Measurements from ENCODE around the gene MAPK10. TPM values are rescaled to one million over a fixed set of nuclear protein-coding genes. Genes with fewer than 3 reads are reported as not detected.

Gene MAPK10
- total RNA-seq, 1 experiment from 2014 or later: 5.3 TPM

GRCh38 chr4:86114563-86114962 is 245.3 kb downstream of the MAPK10 start:
- Mint-ChIP-seq H3K4me1 (ENCODE audit: insufficient read depth, unreplicated experiment) (no peaks in the 10 kb centered on the region), H3K9me3 (ENCODE audit: unreplicated experiment) (peaks cover 23% of the 10 kb centered on the region), H3K4me3 (ENCODE audit: unreplicated experiment) (no peak overlapping the region), H3K36me3 (ENCODE audit: insufficient read depth, unreplicated experiment) (no peaks in the 10 kb centered on the region), H3K27ac (ENCODE audit: low read depth, unreplicated experiment) (no peak overlapping the region), H3K27me3 (ENCODE audit: insufficient read depth, unreplicated experiment) (no peaks in the 10 kb centered on the region)
- CTCF ChIA-PET: no interaction called here
- no TSS peak for BruUV-seq (replicated peaks)
- POLR2A ChIA-PET: no interaction called here
- TF ChIP-seq CTCF (IDR thresholded peaks at IDR 0.05; ENCODE audit: unreplicated experiment): no peak
- DNase-seq (ENCODE audit: unreplicated experiment): no peak
- intact Hi-C loops (cut with micrococcal nuclease): no loop called here

- no peak for DNase-seq (ENCODE audit: unreplicated experiment)
- Mint-ChIP-seq H3K4me1 (ENCODE audit: insufficient read depth, unreplicated experiment) (no peaks in the 10 kb centered on the region), H3K36me3 (ENCODE audit: insufficient read depth, unreplicated experiment) (no peaks in the 10 kb centered on the region), H3K27me3 (ENCODE audit: insufficient read depth, unreplicated experiment) (no peaks in the 10 kb centered on the region), H3K9me3 (ENCODE audit: unreplicated experiment) (peaks cover 21% of the 10 kb centered on the region), H3K4me3 (ENCODE audit: unreplicated experiment) (no peak overlapping the region), H3K27ac (ENCODE audit: low read depth, unreplicated experiment) (no peak overlapping the region)
- BruUV-seq (replicated peaks): no TSS peak
- ChIA-PET POLR2A (no interaction called here), CTCF (no interaction called here)
- TF ChIP-seq CTCF (IDR thresholded peaks at IDR 0.05; ENCODE audit: unreplicated experiment): no peak
- intact Hi-C loops (cut with micrococcal nuclease): no loop called here
These were observed 251.0 kb downstream of the MAPK10 start for GRCh38 chr4:86108834-86109233.

GRCh38 chr4:86108137-86108536 is 251.7 kb downstream of the MAPK10 start:
- ChIA-PET POLR2A (no interaction called here), CTCF (no interaction called here)
- Mint-ChIP-seq H3K9me3 (ENCODE audit: unreplicated experiment) (peaks cover 17% of the 10 kb centered on the region), H3K27me3 (ENCODE audit: insufficient read depth, unreplicated experiment) (no peaks in the 10 kb centered on the region), H3K4me3 (ENCODE audit: unreplicated experiment) (no peak overlapping the region), H3K27ac (ENCODE audit: low read depth, unreplicated experiment) (no peak overlapping the region), H3K4me1 (ENCODE audit: insufficient read depth, unreplicated experiment) (no peaks in the 10 kb centered on the region), H3K36me3 (ENCODE audit: insufficient read depth, unreplicated experiment) (no peaks in the 10 kb centered on the region)
- DNase-seq (ENCODE audit: unreplicated experiment): no peak
- TF ChIP-seq CTCF (IDR thresholded peaks at IDR 0.05; ENCODE audit: unreplicated experiment): no peak
- no TSS peak for BruUV-seq (replicated peaks)
- intact Hi-C loops (cut with micrococcal nuclease): no loop called here

GRCh38 chr4:86107112-86107511 is 252.7 kb downstream of the MAPK10 start:
- H3K27me3 Mint-ChIP-seq (ENCODE audit: insufficient read depth, unreplicated experiment): no peaks in the 10 kb centered on the region
- H3K9me3 Mint-ChIP-seq (ENCODE audit: unreplicated experiment): peaks cover 14% of the 10 kb centered on the region
- CTCF ChIA-PET: no interaction called here
- DNase-seq (ENCODE audit: unreplicated experiment): no peak
- no peaks in the 10 kb centered on the region for H3K4me1 Mint-ChIP-seq (ENCODE audit: insufficient read depth, unreplicated experiment)
- intact Hi-C loops (cut with micrococcal nuclease): no loop called here
- H3K36me3 Mint-ChIP-seq (ENCODE audit: insufficient read depth, unreplicated experiment): no peaks in the 10 kb centered on the region
- no peak overlapping the region for H3K27ac Mint-ChIP-seq (ENCODE audit: low read depth, unreplicated experiment)
- H3K4me3 Mint-ChIP-seq (ENCODE audit: unreplicated experiment): no peak overlapping the region
- no TSS peak for BruUV-seq (replicated peaks)
- POLR2A ChIA-PET: interaction anchor here (0.7 to 1.2 kb wide), 2 partner anchors 20 to 52 kb away, joined by 3 to 4 read pairs; no protein-coding TSS in a partner anchor
- no peak for TF ChIP-seq CTCF (IDR thresholded peaks at IDR 0.05; ENCODE audit: unreplicated experiment)
